Suprapubic skin (tissue), 4 donors: ENCODE data around the gene CELSR1.

ENCODE experiments used
- POLR2A ChIP-seq, 2 donors: fragments of 450-650 bp; IDR thresholded peaks; one replicate each; pipeline ENCODE4 v1.6.1; 2017; ENCODE audit warnings: antibody characterized with exemption in 2 of 2, mild to moderate bottlenecking in 2 of 2, moderate library complexity in 2 of 2
- POLR2AphosphoS5 ChIP-seq, 3 donors: sonication (generic); formaldehyde crosslinking; IDR thresholded peaks; one replicate each; pipeline ENCODE4 v1.6.1; 2017; ENCODE audit warnings: antibody characterized with exemption in 3 of 3
- TF ChIP-seq, protein P1 (sequence below), 2 donors: fragments of 200-600 bp in 1 of 2; fragments of 450-650 bp in 1 of 2; sonication (generic) in 1 of 2; IDR thresholded peaks; one replicate each; pipeline ENCODE4 v1.5.1; 2016 to 2019; ENCODE audit warnings: antibody characterized with exemption in 2 of 2, mild to moderate bottlenecking in 1 of 2, moderate library complexity in 1 of 2

- TF ChIP-seq POLR2AphosphoS5 (IDR thresholded peaks at IDR 0.05) (no peak), POLR2A (IDR thresholded peaks at IDR 0.05) (no peak)
- TF ChIP-seq, protein P1, sequence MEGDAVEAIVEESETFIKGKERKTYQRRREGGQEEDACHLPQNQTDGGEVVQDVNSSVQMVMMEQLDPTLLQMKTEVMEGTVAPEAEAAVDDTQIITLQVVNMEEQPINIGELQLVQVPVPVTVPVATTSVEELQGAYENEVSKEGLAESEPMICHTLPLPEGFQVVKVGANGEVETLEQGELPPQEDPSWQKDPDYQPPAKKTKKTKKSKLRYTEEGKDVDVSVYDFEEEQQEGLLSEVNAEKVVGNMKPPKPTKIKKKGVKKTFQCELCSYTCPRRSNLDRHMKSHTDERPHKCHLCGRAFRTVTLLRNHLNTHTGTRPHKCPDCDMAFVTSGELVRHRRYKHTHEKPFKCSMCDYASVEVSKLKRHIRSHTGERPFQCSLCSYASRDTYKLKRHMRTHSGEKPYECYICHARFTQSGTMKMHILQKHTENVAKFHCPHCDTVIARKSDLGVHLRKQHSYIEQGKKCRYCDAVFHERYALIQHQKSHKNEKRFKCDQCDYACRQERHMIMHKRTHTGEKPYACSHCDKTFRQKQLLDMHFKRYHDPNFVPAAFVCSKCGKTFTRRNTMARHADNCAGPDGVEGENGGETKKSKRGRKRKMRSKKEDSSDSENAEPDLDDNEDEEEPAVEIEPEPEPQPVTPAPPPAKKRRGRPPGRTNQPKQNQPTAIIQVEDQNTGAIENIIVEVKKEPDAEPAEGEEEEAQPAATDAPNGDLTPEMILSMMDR (IDR thresholded peaks at IDR 0.05) = no peak
Measured at GRCh38 chr22:46534901-46535630, 2.4 kb downstream of the CELSR1 start.
